ENCODE data around the gene TP53RK. TPM values are rescaled to one million over a fixed set of nuclear protein-coding genes. Genes with fewer than 3 reads are reported as not detected.
A peak's percentile ranks its signal among the peaks of the same experiment; 100 is the strongest.

Gene TP53RK
- total and polyA plus RNA-seq, 3 donors from 2014 or later = 20.9 to 25.8 (median 23.4) TPM

DNA sequence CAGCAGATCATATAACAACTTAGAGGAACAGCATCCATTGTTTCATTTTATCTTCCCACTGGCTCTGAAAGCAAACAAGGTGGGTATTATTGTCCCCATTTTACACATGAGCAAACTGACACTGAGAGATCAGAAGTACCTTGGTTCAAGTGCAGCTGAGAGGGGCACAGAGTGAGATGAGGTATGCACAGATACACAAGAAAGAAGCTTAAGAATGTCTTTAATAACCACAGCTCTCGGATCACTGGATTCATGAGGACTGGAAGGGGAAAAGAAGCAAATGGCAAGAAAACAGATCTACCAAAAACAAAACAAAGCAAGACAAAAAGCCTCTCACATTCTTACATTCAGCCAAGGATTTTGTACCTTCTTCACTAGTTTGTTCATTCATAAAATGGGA lies 30.8 kb upstream of the TP53RK start:
- TF ChIP-seq, protein P1, sequence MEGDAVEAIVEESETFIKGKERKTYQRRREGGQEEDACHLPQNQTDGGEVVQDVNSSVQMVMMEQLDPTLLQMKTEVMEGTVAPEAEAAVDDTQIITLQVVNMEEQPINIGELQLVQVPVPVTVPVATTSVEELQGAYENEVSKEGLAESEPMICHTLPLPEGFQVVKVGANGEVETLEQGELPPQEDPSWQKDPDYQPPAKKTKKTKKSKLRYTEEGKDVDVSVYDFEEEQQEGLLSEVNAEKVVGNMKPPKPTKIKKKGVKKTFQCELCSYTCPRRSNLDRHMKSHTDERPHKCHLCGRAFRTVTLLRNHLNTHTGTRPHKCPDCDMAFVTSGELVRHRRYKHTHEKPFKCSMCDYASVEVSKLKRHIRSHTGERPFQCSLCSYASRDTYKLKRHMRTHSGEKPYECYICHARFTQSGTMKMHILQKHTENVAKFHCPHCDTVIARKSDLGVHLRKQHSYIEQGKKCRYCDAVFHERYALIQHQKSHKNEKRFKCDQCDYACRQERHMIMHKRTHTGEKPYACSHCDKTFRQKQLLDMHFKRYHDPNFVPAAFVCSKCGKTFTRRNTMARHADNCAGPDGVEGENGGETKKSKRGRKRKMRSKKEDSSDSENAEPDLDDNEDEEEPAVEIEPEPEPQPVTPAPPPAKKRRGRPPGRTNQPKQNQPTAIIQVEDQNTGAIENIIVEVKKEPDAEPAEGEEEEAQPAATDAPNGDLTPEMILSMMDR (IDR thresholded peaks at IDR 0.05) = no peak
- TF ChIP-seq POLR2A (IDR thresholded peaks at IDR 0.05) = no peak
- intact Hi-C loops (cut with DNase I; ENCODE audit: low total_unique reads) = no loop called here
- 80 to 98% methylated on average over 1 of the region's 1 CpG for WGBS, 2 donors

GRCh38 chr20:46717818-46718541 lies 28.7 kb upstream of the TP53RK start:
- no peaks in the 10 kb centered on the region for H3K36me3 ChIP-seq (ENCODE audit: low read depth, missing control alignments)
- intact Hi-C loops (cut with DNase I; ENCODE audit: low total_unique reads) = no loop called here
- no peaks in the 10 kb centered on the region for H3K9me3 ChIP-seq
- no peak overlapping the region for H3K27ac ChIP-seq
- H3K27me3 ChIP-seq = no peaks in the 10 kb centered on the region
- peaks cover 12% of the 10 kb centered on the region for H3K4me1 ChIP-seq
- TF ChIP-seq POLR2A (IDR thresholded peaks at IDR 0.05) = no peak
- TF ChIP-seq, protein P1 (IDR thresholded peaks at IDR 0.05) = no peak
- no peak for DNase-seq
- WGBS, 2 donors = 90 to 92% methylated on average over 9 of the region's 9 CpGs
- no peak overlapping the region for H3K4me3 ChIP-seq

More for the DNA sequence above, 30.8 kb upstream of the TP53RK start:
- peaks cover 4% of the 10 kb centered on the region for H3K4me1 ChIP-seq
- no peaks in the 10 kb centered on the region for H3K9me3 ChIP-seq
- H3K27me3 ChIP-seq = no peaks in the 10 kb centered on the region
- no peak for DNase-seq
- H3K27ac ChIP-seq = no peak overlapping the region
- no peaks in the 10 kb centered on the region for H3K36me3 ChIP-seq (ENCODE audit: low read depth, missing control alignments)
- H3K4me3 ChIP-seq = no peak overlapping the region

GRCh38 chr20:46715292-46715756 lies 26.1 kb upstream of the TP53RK start:
- intact Hi-C loops (cut with DNase I; ENCODE audit: low total_unique reads) = no loop called here
- 27 to 36% methylated on average over 4 of the region's 4 CpGs for WGBS, 2 donors
- H3K27ac ChIP-seq = no peak overlapping the region
- peak; percentile 60 for DNase-seq
- no peak overlapping the region for H3K4me3 ChIP-seq
- H3K27me3 ChIP-seq = no peaks in the 10 kb centered on the region
- H3K9me3 ChIP-seq = no peaks in the 10 kb centered on the region
- H3K4me1 ChIP-seq = peaks cover 18% of the 10 kb centered on the region
- no peak for TF ChIP-seq POLR2A (IDR thresholded peaks at IDR 0.05)
- TF ChIP-seq, protein P1 (IDR thresholded peaks at IDR 0.05) = peak in 1 of 3 experiments; percentile 18
- no peaks in the 10 kb centered on the region for H3K36me3 ChIP-seq (ENCODE audit: low read depth, missing control alignments)

DNA sequence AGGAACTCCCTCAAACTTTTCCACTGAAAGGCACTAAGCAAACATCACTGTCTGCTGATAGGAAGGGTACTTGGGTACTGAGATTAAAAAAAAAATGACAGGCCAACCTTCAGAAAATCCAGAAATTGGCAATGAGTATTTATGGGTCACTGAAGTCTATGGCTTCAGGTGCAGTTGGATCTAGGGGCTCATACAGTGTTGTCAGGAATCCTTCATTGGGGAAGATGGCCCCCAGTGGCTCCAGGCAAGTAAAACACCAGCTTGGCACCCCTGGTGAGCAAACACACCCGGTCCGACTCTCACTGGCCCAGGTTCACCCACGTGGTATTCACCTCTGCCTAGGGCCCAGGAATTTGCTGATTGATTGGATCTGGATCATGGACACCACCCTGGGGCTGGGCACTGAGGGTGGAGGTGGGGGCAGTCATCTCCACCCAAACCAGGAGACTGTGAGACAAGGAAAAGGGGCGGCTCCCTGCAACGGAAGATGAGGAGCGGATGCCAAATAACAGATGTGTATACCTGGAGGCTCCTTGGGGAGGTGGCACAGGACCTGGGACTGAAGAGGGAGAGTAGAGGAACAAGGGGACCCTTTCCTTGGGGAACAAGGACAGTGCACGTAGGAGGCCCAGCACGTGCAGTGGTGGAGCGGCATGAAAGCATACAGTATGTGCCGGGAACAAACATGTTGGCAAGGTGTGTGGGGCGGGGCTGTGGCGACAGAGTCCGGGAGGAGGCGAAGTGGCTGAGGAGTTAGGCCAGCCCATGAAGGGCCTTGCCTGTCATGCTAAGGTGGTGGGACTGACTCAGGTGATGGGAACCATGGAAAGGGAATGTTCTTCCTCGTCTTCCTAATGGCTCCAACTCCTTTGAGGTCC lies 25.0 kb upstream of the TP53RK start:
- H3K36me3 ChIP-seq (ENCODE audit: low read depth, missing control alignments) = no peaks in the 10 kb centered on the region
- no peak for DNase-seq
- H3K4me3 ChIP-seq = no peak overlapping the region
- no peaks in the 10 kb centered on the region for H3K27me3 ChIP-seq
- H3K27ac ChIP-seq = peak overlapping the region in 1 of 2 donors; percentile 65
- H3K4me1 ChIP-seq = peaks cover 19% of the 10 kb centered on the region
- TF ChIP-seq POLR2A (IDR thresholded peaks at IDR 0.05) = no peak
- TF ChIP-seq, protein P1 (IDR thresholded peaks at IDR 0.05) = no peak
- no peaks in the 10 kb centered on the region for H3K9me3 ChIP-seq
- 88 to 96% methylated on average over 15 of the region's 15 CpGs for WGBS, 2 donors
- intact Hi-C loops (cut with DNase I; ENCODE audit: low total_unique reads) = no loop called here

Data from testis (tissue), 3 donors.